Renal pelvis (tissue), 4 donors: Measurements from ENCODE around the gene TCF3. TPM values are rescaled to one million over a fixed set of nuclear protein-coding genes. Genes with fewer than 3 reads are reported as not detected.

Experiments used
- DNase-seq: peaks from one replicate; pipeline ENCODE4 v3.0.0-alpha.2; 2013
- polyA plus RNA-seq, 3 donors: library from polyadenylated mRNA; unstranded; fragments of 120-200 nt; gene quantifications; one replicate each; pipeline ENCODE4 v1.2.1, GENCODE V29; 2013; ENCODE audit not compliant: insufficient read length in 3 of 3

Gene TCF3
- polyA plus RNA-seq, 3 donors = 92.2 to 125 (median 123) TPM

GRCh38 chr19:1587872-1588271 lies 64.5 kb downstream of the TCF3 start:
- no peak for DNase-seq

- DNase-seq = no peak
Measured at GRCh38 chr19:1585243-1585580, 67.2 kb downstream of the TCF3 start.

GRCh38 chr19:1584500-1585242 lies 67.7 kb downstream of the TCF3 start:
- DNase-seq = no peak

- DNase-seq = no peak
Measured at GRCh38 chr19:1582201-1582600, 70.2 kb downstream of the TCF3 start.

- no peak for DNase-seq
Measured at GRCh38 chr19:1580957-1581356, 71.5 kb downstream of the TCF3 start.

GRCh38 chr19:1580382-1580781 lies 72.0 kb downstream of the TCF3 start:
- no peak for DNase-seq

- DNase-seq = no peak
Measured at GRCh38 chr19:1579222-1579621, 73.2 kb downstream of the TCF3 start.

GRCh38 chr19:1577929-1578618 lies 74.3 kb downstream of the TCF3 start:
- no peak for DNase-seq

- DNase-seq = no peak
Measured at GRCh38 chr19:1577090-1577928, 75.1 kb downstream of the TCF3 start.

GRCh38 chr19:1576242-1577089 lies 75.9 kb downstream of the TCF3 start:
- no peak for DNase-seq

GRCh38 chr19:1575323-1576241 lies 76.8 kb downstream of the TCF3 start:
- no peak for DNase-seq

- no peak for DNase-seq
Measured at GRCh38 chr19:1574354-1575136, 77.9 kb downstream of the TCF3 start.

GRCh38 chr19:1572795-1573194 lies 79.6 kb downstream of the TCF3 start:
- no peak for DNase-seq

GRCh38 chr19:1571358-1571757 lies 81.1 kb downstream of the TCF3 start:
- no peak for DNase-seq

- no peak for DNase-seq
Measured at GRCh38 chr19:1570836-1571235, 81.6 kb downstream of the TCF3 start.

- no peak for DNase-seq
Measured at GRCh38 chr19:1569997-1570396, 82.4 kb downstream of the TCF3 start.

GRCh38 chr19:1568320-1569019 lies 83.9 kb downstream of the TCF3 start, which contains the start of gene MEX3D:
Gene MEX3D, minus strand, starts transcription at chr19:1568325. Its CDS starts 267 bp downstream, at chr19:1568058.
- DNase-seq = peak; percentile 76

GRCh38 chr19:1567848-1568227 lies 84.6 kb downstream of the TCF3 start:
- DNase-seq = no peak
